ENCODE results near the gene B4GALNT4.

GRCh38 chr11:330694-331357, 38.5 kb upstream of the B4GALNT4 start:
- no peak for TF ChIP-seq POLR2A (IDR thresholded peaks at IDR 0.05; ENCODE audit: low read depth, low read length)
- TF ChIP-seq POU2F2 (IDR thresholded peaks at IDR 0.05; ENCODE audit: low read depth, low read length): no peak
